HEK293 (cell line): ENCODE measurements around the gene KIF3B.

ENCODE experiments used
- HOXA7 ChIP-seq: sonication (generic); formaldehyde crosslinking; IDR thresholded peaks from 2 replicates; pipeline ENCODE4 v1.8.1; 2022; ENCODE audit warnings: missing genetic modification reagents, borderline replicate concordance
- KLF9 ChIP-seq: fragments of 450-650 bp; formaldehyde crosslinking; IDR thresholded peaks from 2 replicates; pipeline ENCODE4 v1.5.1; 2016; ENCODE audit warnings: missing biosample characterization, missing genetic modification characterization, low read depth
- MYNN ChIP-seq: fragments of 450-650 bp; formaldehyde crosslinking; IDR thresholded peaks from 2 replicates; pipeline ENCODE4 v1.5.1; 2016; ENCODE audit warnings: missing biosample characterization, missing genetic modification characterization, borderline replicate concordance
- PBX3 ChIP-seq: sonication (generic); formaldehyde crosslinking; IDR thresholded peaks from 2 replicates; pipeline ENCODE4 v1.8.1; 2022; ENCODE audit warnings: mild to moderate bottlenecking, moderate library complexity, missing genetic modification reagents
- REPIN1 ChIP-seq: fragments of 450-650 bp; formaldehyde crosslinking; IDR thresholded peaks from 2 replicates; pipeline ENCODE4 v1.5.1; 2017; ENCODE audit warnings: missing biosample characterization, missing genetic modification characterization, low read depth
- SETDB1 ChIP-seq: IDR thresholded peaks from one replicate; pipeline ENCODE4 v1.6.1; 2017; ENCODE audit warnings: mild to moderate bottlenecking, low read length, moderate library complexity, mixed read lengths; ENCODE audit not compliant: insufficient read length
- SP3 ChIP-seq: fragments of 450-650 bp; formaldehyde crosslinking; IDR thresholded peaks from 2 replicates; pipeline ENCODE4 v1.5.1; 2016; ENCODE audit warnings: missing biosample characterization, missing genetic modification characterization
- TRIM28 ChIP-seq: IDR thresholded peaks from 2 replicates; pipeline ENCODE4 v1.6.1; 2011; ENCODE audit warnings: low read length, control low read depth, borderline replicate concordance
- ZBTB20 ChIP-seq: fragments of 450-650 bp; formaldehyde crosslinking; IDR thresholded peaks from 2 replicates; pipeline ENCODE4 v1.5.1; 2016; ENCODE audit warnings: missing biosample characterization, missing genetic modification characterization
- ZFP41 ChIP-seq: fragments of 450-650 bp; formaldehyde crosslinking; IDR thresholded peaks from 2 replicates; pipeline ENCODE4 v1.5.1; 2016; ENCODE audit warnings: missing biosample characterization, missing genetic modification characterization, borderline replicate concordance
- ZNF174 ChIP-seq: fragments of 450-650 bp; formaldehyde crosslinking; IDR thresholded peaks from 2 replicates; pipeline ENCODE4 v1.5.0; 2017; ENCODE audit warnings: missing biosample characterization, mild to moderate bottlenecking, missing genetic modification characterization
- ZNF211 ChIP-seq: fragments of 450-650 bp; formaldehyde crosslinking; IDR thresholded peaks from 2 replicates; pipeline ENCODE4 v1.5.1; 2016; ENCODE audit warnings: low read depth, missing biosample characterization, missing genetic modification characterization
- ZNF24 ChIP-seq: fragments of 450-650 bp; formaldehyde crosslinking; IDR thresholded peaks from 2 replicates; pipeline ENCODE4 v1.5.1; 2016; ENCODE audit warnings: missing biosample characterization, missing genetic modification characterization
- ZNF274 ChIP-seq, 2 experiments: fragments of 200-500 bp in 1 of 2; fragments of 450-650 bp in 1 of 2; sonication (Bioruptor generic) in 1 of 2; formaldehyde crosslinking in 1 of 2; IDR thresholded peaks; 2 replicates each; pipeline versions ENCODE4 v1.5.1 to v1.6.1; 2014 to 2016; ENCODE audit warnings: borderline replicate concordance in 1 of 2, inconsistent platforms in 1 of 2, low read length in 1 of 2, missing biosample characterization in 1 of 2, missing genetic modification characterization in 1 of 2
- ZNF404 ChIP-seq: fragments of 450-650 bp; formaldehyde crosslinking; IDR thresholded peaks from 2 replicates; pipeline ENCODE4 v1.5.1; 2017; ENCODE audit warnings: missing biosample characterization, missing genetic modification characterization
- ZNF530 ChIP-seq: fragments of 450-650 bp; formaldehyde crosslinking; IDR thresholded peaks from 2 replicates; pipeline ENCODE4 v1.5.1; 2016; ENCODE audit warnings: low read depth, missing biosample characterization, missing genetic modification characterization
- ZNF548 ChIP-seq: fragments of 450-650 bp; formaldehyde crosslinking; IDR thresholded peaks from 2 replicates; pipeline ENCODE4 v1.5.1; 2016; ENCODE audit warnings: missing biosample characterization, missing genetic modification characterization
- ZNF600 ChIP-seq: fragments of 450-650 bp; formaldehyde crosslinking; IDR thresholded peaks from 2 replicates; pipeline ENCODE4 v1.5.1; 2016; ENCODE audit warnings: missing biosample characterization, missing genetic modification characterization
- ZNF645 ChIP-seq: fragments of 450-650 bp; formaldehyde crosslinking; IDR thresholded peaks from 2 replicates; pipeline ENCODE4; 2016; ENCODE audit warnings: missing biosample characterization, missing genetic modification characterization
- ZNF654 ChIP-seq: fragments of 450-650 bp; formaldehyde crosslinking; IDR thresholded peaks from 2 replicates; pipeline ENCODE4 v1.5.1; 2016; ENCODE audit warnings: low read depth, missing biosample characterization, missing genetic modification characterization
- ZNF692 ChIP-seq: fragments of 450-650 bp; formaldehyde crosslinking; IDR thresholded peaks from 2 replicates; pipeline ENCODE4 v1.5.1; 2016; ENCODE audit warnings: missing biosample characterization, missing genetic modification characterization
- ZNF701 ChIP-seq: fragments of 450-650 bp; formaldehyde crosslinking; IDR thresholded peaks from 2 replicates; pipeline ENCODE4 v1.5.1; 2016; ENCODE audit warnings: missing biosample characterization, missing genetic modification characterization
- ZNF776 ChIP-seq: fragments of 450-650 bp; formaldehyde crosslinking; IDR thresholded peaks from 2 replicates; pipeline ENCODE4 v1.5.0; 2017; ENCODE audit warnings: missing biosample characterization, missing genetic modification characterization, borderline replicate concordance
- ZNF830 ChIP-seq: fragments of 450-650 bp; IDR thresholded peaks from 2 replicates; pipeline ENCODE4 v1.5.0; 2018; ENCODE audit warnings: missing biosample characterization, missing genetic modification characterization, low read depth, mild to moderate bottlenecking, moderate library complexity
- ZNF837 ChIP-seq: fragments of 450-650 bp; formaldehyde crosslinking; IDR thresholded peaks from 2 replicates; pipeline ENCODE4 v1.5.1; 2016; ENCODE audit warnings: missing biosample characterization, missing genetic modification characterization
- ZSCAN4 ChIP-seq: fragments of 450-650 bp; formaldehyde crosslinking; IDR thresholded peaks from 2 replicates; pipeline ENCODE4 v1.5.1; 2017; ENCODE audit warnings: missing biosample characterization, missing genetic modification characterization
- TF ChIP-seq, protein P1 (sequence below): fragments of 450-650 bp; formaldehyde crosslinking; IDR thresholded peaks from 2 replicates; pipeline ENCODE4 v1.5.1; 2016; ENCODE audit warnings: missing biosample characterization, missing genetic modification characterization
- TF ChIP-seq, protein P2 (sequence below): fragments of 450-650 bp; formaldehyde crosslinking; conservative IDR thresholded peaks from 2 replicates; pipeline ENCODE4 v1.5.1; 2016; ENCODE audit warnings: low read depth, missing biosample characterization, missing genetic modification characterization
- TF ChIP-seq, protein P3 (sequence below): fragments of 450-650 bp; formaldehyde crosslinking; IDR thresholded peaks from 2 replicates; pipeline ENCODE4 v1.5.1; 2016; ENCODE audit warnings: missing biosample characterization, missing genetic modification characterization

KIF3B gene

DNA sequence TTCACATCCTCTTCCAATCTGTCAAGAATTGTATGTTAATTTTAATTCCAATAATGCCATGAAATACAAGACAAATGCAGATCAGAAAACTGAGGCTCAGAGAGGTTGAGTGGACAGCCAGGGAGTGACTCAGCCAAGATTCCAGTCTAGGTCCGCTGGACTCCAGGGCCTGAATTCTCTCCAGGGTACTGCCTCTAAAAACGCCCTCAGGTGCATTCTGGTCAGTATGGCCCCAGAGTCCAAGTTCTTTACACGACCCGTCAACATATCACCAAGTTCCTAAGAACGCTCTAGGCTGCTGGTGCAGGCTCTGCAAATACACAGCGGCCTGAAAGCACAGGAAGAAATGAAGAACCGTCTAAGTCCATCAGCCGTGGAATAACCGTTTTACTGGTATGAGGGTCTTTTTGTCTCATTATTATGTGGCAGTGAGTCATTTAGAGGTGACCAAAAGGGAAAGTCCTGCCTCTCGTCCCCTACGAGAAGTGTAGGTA, 80.0 kb downstream of the KIF3B start (continued):
- TF ChIP-seq ZNF404 (tag by site-specific recombination) (no peak), ZNF174 (no peak), ZNF692 (tag by site-specific recombination) (0 out of 2 replicates have a peak, but pooled peaks have one; percentile 18), PBX3 (CRISPR knock-in tag) (no peak), ZNF837 (no peak), ZFP41 (no peak), ZNF701 (tag by site-specific recombination) (no peak), REPIN1 (tag by site-specific recombination) (0 out of 2 replicates have a peak, but pooled peaks have one; percentile 28), ZNF645 (tag by site-specific recombination) (no peak), SP3 (tag by site-specific recombination) (no peak), ZNF776 (tag by site-specific recombination) (no peak), ZNF211 (no peak), ZSCAN4 (no peak), ZNF24 (tag by site-specific recombination) (peak; percentile 47; the same call in 1 of the 2 replicates), ZNF530 (tag by site-specific recombination) (no peak), MYNN (tag by site-specific recombination) (no peak), ZBTB20 (tag by site-specific recombination) (no peak), TRIM28 (peak; percentile 34; the same call in 1 of the 2 replicates), ZNF600 (peak; percentile 81), HOXA7 (CRISPR knock-in tag) (no peak), ZNF654 (tag by site-specific recombination) (no peak), ZNF548 (no peak), ZNF830 (tag by site-specific recombination) (no peak), SETDB1 (no peak), ZNF274 (IDR thresholded peaks at IDR 0.05; ENCODE audit: low read length) (no peak), ZNF274 (tag by site-specific recombination; IDR thresholded peaks at IDR 0.05; ENCODE audit: borderline replicate concordance) (no peak), KLF9 (tag by site-specific recombination) (no peak)
- TF ChIP-seq, protein P1, sequence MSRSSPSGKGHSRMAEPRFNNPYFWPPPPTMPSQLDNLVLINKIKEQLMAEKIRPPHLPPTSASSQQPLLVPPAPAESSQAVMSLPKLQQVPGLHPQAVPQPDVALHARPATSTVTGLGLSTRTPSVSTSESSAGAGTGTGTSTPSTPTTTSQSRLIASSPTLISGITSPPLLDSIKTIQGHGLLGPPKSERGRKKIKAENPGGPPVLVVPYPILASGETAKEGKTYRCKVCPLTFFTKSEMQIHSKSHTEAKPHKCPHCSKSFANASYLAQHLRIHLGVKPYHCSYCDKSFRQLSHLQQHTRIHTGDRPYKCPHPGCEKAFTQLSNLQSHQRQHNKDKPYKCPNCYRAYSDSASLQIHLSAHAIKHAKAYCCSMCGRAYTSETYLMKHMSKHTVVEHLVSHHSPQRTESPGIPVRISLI (tag by site-specific recombination): no peak
- TF ChIP-seq, protein P2, sequence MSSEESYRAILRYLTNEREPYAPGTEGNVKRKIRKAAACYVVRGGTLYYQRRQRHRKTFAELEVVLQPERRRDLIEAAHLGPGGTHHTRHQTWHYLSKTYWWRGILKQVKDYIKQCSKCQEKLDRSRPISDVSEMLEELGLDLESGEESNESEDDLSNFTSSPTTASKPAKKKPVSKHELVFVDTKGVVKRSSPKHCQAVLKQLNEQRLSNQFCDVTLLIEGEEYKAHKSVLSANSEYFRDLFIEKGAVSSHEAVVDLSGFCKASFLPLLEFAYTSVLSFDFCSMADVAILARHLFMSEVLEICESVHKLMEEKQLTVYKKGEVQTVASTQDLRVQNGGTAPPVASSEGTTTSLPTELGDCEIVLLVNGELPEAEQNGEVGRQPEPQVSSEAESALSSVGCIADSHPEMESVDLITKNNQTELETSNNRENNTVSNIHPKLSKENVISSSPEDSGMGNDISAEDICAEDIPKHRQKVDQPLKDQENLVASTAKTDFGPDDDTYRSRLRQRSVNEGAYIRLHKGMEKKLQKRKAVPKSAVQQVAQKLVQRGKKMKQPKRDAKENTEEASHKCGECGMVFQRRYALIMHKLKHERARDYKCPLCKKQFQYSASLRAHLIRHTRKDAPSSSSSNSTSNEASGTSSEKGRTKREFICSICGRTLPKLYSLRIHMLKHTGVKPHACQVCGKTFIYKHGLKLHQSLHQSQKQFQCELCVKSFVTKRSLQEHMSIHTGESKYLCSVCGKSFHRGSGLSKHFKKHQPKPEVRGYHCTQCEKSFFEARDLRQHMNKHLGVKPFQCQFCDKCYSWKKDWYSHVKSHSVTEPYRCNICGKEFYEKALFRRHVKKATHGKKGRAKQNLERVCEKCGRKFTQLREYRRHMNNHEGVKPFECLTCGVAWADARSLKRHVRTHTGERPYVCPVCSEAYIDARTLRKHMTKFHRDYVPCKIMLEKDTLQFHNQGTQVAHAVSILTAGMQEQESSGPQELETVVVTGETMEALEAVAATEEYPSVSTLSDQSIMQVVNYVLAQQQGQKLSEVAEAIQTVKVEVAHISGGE (tag by site-specific recombination): no peak
- TF ChIP-seq, protein P3, sequence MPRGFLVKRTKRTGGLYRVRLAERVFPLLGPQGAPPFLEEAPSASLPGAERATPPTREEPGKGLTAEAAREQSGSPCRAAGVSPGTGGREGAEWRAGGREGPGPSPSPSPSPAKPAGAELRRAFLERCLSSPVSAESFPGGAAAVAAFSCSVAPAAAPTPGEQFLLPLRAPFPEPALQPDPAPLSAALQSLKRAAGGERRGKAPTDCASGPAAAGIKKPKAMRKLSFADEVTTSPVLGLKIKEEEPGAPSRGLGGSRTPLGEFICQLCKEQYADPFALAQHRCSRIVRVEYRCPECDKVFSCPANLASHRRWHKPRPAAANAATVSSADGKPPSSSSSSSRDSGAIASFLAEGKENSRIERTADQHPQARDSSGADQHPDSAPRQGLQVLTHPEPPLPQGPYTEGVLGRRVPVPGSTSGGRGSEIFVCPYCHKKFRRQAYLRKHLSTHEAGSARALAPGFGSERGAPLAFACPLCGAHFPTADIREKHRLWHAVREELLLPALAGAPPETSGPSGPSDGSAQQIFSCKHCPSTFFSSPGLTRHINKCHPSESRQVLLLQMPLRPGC (tag by site-specific recombination): no peak
